ENCODE results near the gene OR2V2.

GRCh38 chr5:181170237-181170825 lies 22.9 kb downstream of the OR2V2 start:
- no peak for TF ChIP-seq ZNF274 (IDR thresholded peaks at IDR 0.05; ENCODE audit: low read depth, low read length)
- TF ChIP-seq YY1 (IDR thresholded peaks at IDR 0.05; ENCODE audit: insufficient read depth, insufficient read length) = no peak
